Measurements from ENCODE around the gene RDX. TPM values are rescaled to one million over a fixed set of nuclear protein-coding genes. Genes with fewer than 3 reads are reported as not detected.

RDX gene
- total RNA-seq, 4 donors from 2014 or later, result 26.5 to 42.3 (median 32.6) TPM

GRCh38 chr11:110184456-110184855 is 112.0 kb downstream of the RDX start:
- intact Hi-C loops (cut with DNase I; ENCODE audit: low total_unique reads), result no loop called here
- TF ChIP-seq POLR2A (IDR thresholded peaks at IDR 0.05), result no peak
- TF ChIP-seq, protein P1, sequence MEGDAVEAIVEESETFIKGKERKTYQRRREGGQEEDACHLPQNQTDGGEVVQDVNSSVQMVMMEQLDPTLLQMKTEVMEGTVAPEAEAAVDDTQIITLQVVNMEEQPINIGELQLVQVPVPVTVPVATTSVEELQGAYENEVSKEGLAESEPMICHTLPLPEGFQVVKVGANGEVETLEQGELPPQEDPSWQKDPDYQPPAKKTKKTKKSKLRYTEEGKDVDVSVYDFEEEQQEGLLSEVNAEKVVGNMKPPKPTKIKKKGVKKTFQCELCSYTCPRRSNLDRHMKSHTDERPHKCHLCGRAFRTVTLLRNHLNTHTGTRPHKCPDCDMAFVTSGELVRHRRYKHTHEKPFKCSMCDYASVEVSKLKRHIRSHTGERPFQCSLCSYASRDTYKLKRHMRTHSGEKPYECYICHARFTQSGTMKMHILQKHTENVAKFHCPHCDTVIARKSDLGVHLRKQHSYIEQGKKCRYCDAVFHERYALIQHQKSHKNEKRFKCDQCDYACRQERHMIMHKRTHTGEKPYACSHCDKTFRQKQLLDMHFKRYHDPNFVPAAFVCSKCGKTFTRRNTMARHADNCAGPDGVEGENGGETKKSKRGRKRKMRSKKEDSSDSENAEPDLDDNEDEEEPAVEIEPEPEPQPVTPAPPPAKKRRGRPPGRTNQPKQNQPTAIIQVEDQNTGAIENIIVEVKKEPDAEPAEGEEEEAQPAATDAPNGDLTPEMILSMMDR (IDR thresholded peaks at IDR 0.05), result no peak
- no peak for DNase-seq (ENCODE audit: low spot score in 2 of 2)
- no peak overlapping the region for H3K4me3 ChIP-seq (ENCODE audit: low read depth, poor library complexity, severe bottlenecking)
- 77 to 86% methylated on average over 7 of the region's 7 CpGs for WGBS, 2 donors

DNA sequence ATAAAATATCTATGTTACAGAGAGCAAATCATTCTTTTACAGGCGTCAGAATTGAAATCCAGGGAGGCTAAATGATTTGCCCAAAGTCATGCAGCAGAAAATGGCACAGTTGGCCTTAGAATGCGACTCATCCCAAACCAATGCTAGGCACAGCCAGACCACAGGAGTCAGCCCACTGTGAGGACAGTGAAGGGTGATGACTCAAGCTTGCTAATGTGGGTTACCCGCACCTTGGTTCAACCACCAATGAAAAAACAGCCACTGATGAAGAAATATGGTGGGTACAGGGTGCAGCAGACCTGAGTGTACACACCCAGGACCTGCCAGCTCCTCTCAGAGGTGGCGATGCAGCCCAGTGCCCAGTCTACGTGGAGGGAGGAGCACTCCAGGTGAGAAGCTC is 113.5 kb downstream of the RDX start:
- 80 to 89% methylated on average over 5 of the region's 5 CpGs for WGBS, 2 donors
- DNase-seq (ENCODE audit: low spot score in 2 of 2), result no peak
- intact Hi-C loops (cut with DNase I; ENCODE audit: low total_unique reads), result no loop called here
- H3K4me3 ChIP-seq (ENCODE audit: low read depth, poor library complexity, severe bottlenecking), result no peak overlapping the region
- no peak for TF ChIP-seq POLR2A (IDR thresholded peaks at IDR 0.05)
- TF ChIP-seq, protein P1 (IDR thresholded peaks at IDR 0.05), result no peak

DNA sequence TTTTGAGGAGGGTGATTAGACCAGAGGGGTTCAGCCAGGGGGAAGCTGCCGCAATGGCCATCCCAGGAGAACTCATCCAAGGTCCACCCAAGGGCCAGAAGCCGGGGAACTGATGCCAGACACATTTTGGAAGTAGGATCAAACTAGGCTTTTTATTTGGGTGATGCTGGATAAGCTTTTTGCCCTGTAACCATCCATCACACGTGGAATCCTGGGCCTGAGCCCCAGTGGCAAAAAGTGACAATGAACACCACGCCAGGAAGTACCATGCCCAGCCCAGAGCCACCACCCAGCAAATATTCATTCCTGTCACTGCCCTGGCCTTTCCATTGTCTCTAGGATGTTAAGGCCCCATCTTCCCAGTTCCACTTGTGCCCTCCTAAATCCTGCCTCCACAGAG is 117.3 kb downstream of the RDX start:
- intact Hi-C loops (cut with DNase I; ENCODE audit: low total_unique reads), result no loop called here
- no peak overlapping the region for H3K4me3 ChIP-seq (ENCODE audit: low read depth, poor library complexity, severe bottlenecking)
- WGBS, 2 donors, result 93 to 97% methylated on average over 4 of the region's 4 CpGs
- no peak for DNase-seq (ENCODE audit: low spot score in 2 of 2)
- no peak for TF ChIP-seq POLR2A (IDR thresholded peaks at IDR 0.05)
- TF ChIP-seq, protein P1 (IDR thresholded peaks at IDR 0.05), result no peak

DNA sequence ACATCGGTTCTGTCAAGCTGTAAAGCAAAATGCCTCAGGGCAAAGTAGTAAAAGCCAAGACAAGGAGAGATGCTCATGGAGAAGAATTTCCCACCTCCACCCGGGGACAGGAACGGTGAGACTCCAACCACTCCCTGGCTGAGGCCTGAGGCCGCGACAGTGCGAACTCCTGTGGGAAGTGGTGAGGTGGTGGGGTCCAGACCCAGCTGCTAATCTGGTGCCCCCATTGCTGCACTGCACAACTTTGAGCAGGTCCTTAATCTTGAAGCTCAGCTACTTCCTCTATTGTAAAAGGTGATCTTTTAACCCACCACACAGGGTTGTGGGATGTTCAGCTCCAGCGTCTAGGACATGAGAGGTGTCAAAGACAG is 119.3 kb downstream of the RDX start:
- WGBS, 2 donors, result 63 to 73% methylated on average over 7 of the region's 7 CpGs
- intact Hi-C loops (cut with DNase I; ENCODE audit: low total_unique reads), result no loop called here
- no peak overlapping the region for H3K4me3 ChIP-seq (ENCODE audit: low read depth, poor library complexity, severe bottlenecking)
- TF ChIP-seq, protein P1 (IDR thresholded peaks at IDR 0.05), result no peak
- TF ChIP-seq POLR2A (IDR thresholded peaks at IDR 0.05), result no peak
- DNase-seq (ENCODE audit: low spot score in 2 of 2), result no peak

DNA sequence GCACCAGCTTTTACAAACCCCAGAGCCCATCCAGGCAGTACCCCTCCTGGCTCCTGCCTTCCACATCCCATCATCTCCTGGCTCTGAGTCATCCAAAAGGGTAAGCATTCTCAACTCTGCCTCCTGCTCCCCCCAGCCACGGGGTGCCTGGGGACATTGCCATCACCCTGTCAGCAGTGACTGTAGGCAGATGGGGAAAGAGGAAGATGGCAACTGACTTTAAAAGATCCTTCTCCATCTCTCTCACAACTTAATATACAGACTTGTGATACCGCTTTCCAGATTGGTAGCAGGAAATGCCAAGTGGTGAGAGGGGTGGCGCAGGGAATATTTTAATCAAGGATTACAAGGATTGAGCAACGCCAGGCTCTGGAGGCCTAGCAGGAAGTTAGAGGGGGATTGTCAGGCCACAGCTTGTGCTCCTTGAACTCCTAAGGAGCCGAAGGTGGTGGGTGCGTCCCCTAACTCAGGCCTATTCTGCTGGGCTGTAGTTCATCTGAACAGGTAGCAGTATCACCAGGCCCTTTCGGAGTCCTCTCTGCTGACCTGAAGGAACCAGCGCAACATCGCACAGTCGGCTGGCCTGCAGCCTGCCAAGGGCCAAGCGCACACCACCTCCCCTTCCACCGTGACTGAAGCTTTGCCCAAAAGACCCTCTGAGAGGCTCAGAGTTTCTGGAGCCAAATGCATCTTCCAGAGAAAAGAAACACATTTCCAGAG is 119.9 kb downstream of the RDX start:
- TF ChIP-seq POLR2A (IDR thresholded peaks at IDR 0.05), result no peak
- TF ChIP-seq, protein P1 (IDR thresholded peaks at IDR 0.05), result no peak
- WGBS, 2 donors, result 82 to 85% methylated on average over 12 of the region's 12 CpGs
- no peak for DNase-seq (ENCODE audit: low spot score in 2 of 2)
- no peak overlapping the region for H3K4me3 ChIP-seq (ENCODE audit: low read depth, poor library complexity, severe bottlenecking)
- intact Hi-C loops (cut with DNase I; ENCODE audit: low total_unique reads), result no loop called here

All from lower leg skin (tissue), 4 donors.